K562 (cell line): ENCODE data around the gene ADI1.

Experiments used
- EZH2 ChIP-seq: IDR thresholded peaks from 2 replicates; pipeline ENCODE4 v1.6.1; 2012; ENCODE audit warnings: low read depth, mild to moderate bottlenecking, inconsistent platforms, low read length, borderline replicate concordance
- MXI1 ChIP-seq: IDR thresholded peaks from 2 replicates; pipeline ENCODE4 v1.6.1; 2011; ENCODE audit warnings: low read depth, mild to moderate bottlenecking, improper control_type of control experiment, low read length
- POLR2A ChIP-seq: fragments of 450-650 bp; conservative IDR thresholded peaks from 2 replicates; pipeline ENCODE4 v1.6.1; 2016
- RBFOX2 ChIP-seq: fragments of 200-400 bp; formaldehyde crosslinking; IDR thresholded peaks from 2 replicates; pipeline ENCODE4 v1.6.1; 2017; ENCODE audit warnings: low read depth, mild to moderate bottlenecking, low read length, moderate library complexity
- TF ChIP-seq, protein P1 (sequence below), 3 experiments: IDR thresholded peaks in 2 of 3; conservative IDR thresholded peaks in 1 of 3; 2 replicates each; pipeline ENCODE4 v1.5.1; 2011 to 2012; ENCODE audit warnings: low read length in 3 of 3, mild to moderate bottlenecking in 3 of 3, control low read depth in 2 of 3, improper control_type of control experiment in 1 of 3, inconsistent platforms in 1 of 3, low read depth in 1 of 3, mixed read lengths in 1 of 3, moderate library complexity in 1 of 3; ENCODE audit not compliant: insufficient read depth in 2 of 3
- TF ChIP-seq, protein P2 (sequence below): fragments of 250-450 bp; sonication (Bioruptor Pico); IDR thresholded peaks from 2 replicates; pipeline ENCODE4 v1.5.0; 2021

DNA sequence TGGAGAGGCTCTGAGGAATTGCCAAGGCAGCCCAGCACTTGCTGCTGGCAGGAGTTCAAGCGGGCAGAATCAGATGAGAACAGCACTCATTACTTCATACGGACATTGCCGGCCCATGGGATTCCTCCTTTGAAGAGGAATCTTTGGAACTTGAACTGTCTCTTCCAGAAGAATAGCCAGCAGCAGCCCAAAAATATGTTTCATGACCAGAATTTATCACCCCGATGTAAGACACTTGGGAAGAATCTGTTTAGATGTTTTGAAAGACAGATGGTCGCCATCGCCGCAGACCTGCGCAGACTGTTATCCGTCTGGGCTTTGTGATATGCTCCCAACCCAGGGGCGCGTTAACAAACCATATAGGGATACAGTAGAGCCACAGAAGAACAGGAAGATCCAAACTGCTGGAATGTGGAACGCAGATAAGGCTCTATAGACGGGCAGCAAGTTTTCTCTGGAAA, 3.7 kb upstream of the ADI1 start:
- TF ChIP-seq POLR2A (no peak), RBFOX2 (no peak), MXI1 (no peak), EZH2 (no peak)
- TF ChIP-seq, protein P1, sequence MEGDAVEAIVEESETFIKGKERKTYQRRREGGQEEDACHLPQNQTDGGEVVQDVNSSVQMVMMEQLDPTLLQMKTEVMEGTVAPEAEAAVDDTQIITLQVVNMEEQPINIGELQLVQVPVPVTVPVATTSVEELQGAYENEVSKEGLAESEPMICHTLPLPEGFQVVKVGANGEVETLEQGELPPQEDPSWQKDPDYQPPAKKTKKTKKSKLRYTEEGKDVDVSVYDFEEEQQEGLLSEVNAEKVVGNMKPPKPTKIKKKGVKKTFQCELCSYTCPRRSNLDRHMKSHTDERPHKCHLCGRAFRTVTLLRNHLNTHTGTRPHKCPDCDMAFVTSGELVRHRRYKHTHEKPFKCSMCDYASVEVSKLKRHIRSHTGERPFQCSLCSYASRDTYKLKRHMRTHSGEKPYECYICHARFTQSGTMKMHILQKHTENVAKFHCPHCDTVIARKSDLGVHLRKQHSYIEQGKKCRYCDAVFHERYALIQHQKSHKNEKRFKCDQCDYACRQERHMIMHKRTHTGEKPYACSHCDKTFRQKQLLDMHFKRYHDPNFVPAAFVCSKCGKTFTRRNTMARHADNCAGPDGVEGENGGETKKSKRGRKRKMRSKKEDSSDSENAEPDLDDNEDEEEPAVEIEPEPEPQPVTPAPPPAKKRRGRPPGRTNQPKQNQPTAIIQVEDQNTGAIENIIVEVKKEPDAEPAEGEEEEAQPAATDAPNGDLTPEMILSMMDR (IDR thresholded peaks at IDR 0.05 in 2 of 3, conservative IDR thresholded peaks at IDR 0.05 in 1 of 3; ENCODE audit: insufficient read depth in 2 of 3, low read depth in 1 of 3, low read length in 3 of 3): no peak
- TF ChIP-seq, protein P2, sequence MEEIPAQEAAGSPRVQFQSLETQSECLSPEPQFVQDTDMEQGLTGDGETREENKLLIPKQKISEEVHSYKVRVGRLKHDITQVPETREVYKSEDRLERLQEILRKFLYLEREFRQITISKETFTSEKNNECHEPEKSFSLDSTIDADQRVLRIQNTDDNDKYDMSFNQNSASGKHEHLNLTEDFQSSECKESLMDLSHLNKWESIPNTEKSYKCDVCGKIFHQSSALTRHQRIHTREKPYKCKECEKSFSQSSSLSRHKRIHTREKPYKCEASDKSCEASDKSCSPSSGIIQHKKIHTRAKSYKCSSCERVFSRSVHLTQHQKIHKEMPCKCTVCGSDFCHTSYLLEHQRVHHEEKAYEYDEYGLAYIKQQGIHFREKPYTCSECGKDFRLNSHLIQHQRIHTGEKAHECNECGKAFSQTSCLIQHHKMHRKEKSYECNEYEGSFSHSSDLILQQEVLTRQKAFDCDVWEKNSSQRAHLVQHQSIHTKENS (CRISPR knock-in tag): no peak
